Measurements from ENCODE around the gene FKBP2.

Gene FKBP2

GRCh38 chr11:64269540-64270220 lies 28.8 kb downstream of the FKBP2 start:
- H3K4me1 ChIP-seq (ENCODE audit: control insufficient read depth, insufficient read depth, low read length), result peaks cover 4% of the 10 kb centered on the region
- peak overlapping the region; percentile 97 for H3K27ac ChIP-seq (ENCODE audit: insufficient read depth, low read depth, low read length, poor library complexity, severe bottlenecking)
- H3K27me3 ChIP-seq (ENCODE audit: control insufficient read depth, insufficient read depth, low read length, poor library complexity, severe bottlenecking), result no peaks in the 10 kb centered on the region
- WGBS, 2 experiments, result 0% methylated on average over 58 of the region's 58 CpGs
- H3K36me3 ChIP-seq (ENCODE audit: control insufficient read depth, insufficient read depth, low read length), result peaks cover 3% of the 10 kb centered on the region
- H3K4me3 ChIP-seq (ENCODE audit: insufficient read depth, low read depth, low read length), result peak overlapping the region; percentile 95
- no peaks in the 10 kb centered on the region for H3K9me3 ChIP-seq (ENCODE audit: control insufficient read depth, low read length)

DNA sequence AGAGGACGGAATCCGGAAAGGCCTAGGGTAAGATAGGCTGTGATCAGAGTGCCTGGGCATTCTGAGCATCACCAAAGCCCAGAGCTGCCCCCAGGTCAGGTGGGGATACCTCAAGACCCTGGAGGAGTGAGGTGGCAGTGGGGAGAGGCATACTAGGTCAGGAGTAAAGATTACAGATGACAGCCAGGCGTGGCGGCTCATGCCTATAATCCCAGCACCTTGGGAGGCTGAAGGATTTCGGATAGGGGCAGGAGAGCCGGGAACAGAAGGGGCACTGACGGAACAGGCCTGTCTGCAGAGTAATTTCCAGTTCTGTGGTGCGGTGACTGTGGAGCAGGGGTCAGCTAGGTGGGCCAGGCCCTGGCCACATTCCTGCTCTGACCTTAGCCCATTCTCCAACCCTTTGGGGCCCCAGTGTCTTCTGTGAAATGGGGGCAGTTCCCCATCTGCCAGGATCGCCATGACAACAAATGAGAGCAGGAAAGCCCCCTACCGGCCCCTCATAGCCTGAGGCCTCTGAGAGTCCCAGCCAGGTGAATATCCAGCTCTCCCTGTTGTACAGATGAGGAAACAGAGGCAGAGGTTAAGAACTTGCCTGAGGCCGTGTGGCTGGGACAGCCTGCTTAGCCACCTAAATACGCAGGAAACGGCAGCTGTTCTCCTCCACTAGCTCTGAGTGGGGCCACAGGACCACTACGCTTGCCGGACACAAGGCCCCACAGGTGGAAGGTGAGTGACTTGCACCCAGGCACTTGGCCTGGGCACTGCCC lies 34.3 kb downstream of the FKBP2 start:
- H3K36me3 ChIP-seq (ENCODE audit: control insufficient read depth, insufficient read depth, low read length), result peaks cover 6% of the 10 kb centered on the region
- no peak overlapping the region for H3K27ac ChIP-seq (ENCODE audit: insufficient read depth, low read depth, low read length, poor library complexity, severe bottlenecking)
- WGBS, 2 experiments, result 91% methylated on average over 15 of the region's 15 CpGs
- peaks cover 3% of the 10 kb centered on the region for H3K4me1 ChIP-seq (ENCODE audit: control insufficient read depth, insufficient read depth, low read length)
- H3K4me3 ChIP-seq (ENCODE audit: insufficient read depth, low read depth, low read length), result no peak overlapping the region
- no peaks in the 10 kb centered on the region for H3K9me3 ChIP-seq (ENCODE audit: control insufficient read depth, low read length)
- H3K27me3 ChIP-seq (ENCODE audit: control insufficient read depth, insufficient read depth, low read length, poor library complexity, severe bottlenecking), result no peaks in the 10 kb centered on the region

DNA sequence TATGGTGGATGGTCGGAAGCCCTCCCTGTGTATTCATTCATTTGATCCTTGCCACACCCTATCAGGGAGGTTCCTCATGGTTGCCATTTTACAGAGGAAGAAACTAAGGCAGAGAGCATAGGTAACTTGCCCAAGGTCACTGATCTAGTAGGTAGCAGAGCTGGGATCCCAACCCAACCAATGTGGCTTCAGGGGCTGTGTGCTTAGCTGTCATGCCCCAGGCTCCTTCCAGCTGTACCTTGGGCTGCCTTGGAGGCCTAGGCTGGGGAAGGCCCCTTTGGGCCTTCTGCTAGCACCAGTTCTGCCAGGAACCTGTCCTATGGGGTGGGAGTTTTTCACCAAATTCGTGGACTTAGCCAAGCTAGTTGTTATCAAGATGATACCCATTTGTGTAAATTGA lies 34.9 kb downstream of the FKBP2 start:
- Histone ChIP-seq H3K9me3 (ENCODE audit: control insufficient read depth, low read length) (no peaks in the 10 kb centered on the region), H3K4me1 (ENCODE audit: control insufficient read depth, insufficient read depth, low read length) (peaks cover 3% of the 10 kb centered on the region), H3K27me3 (ENCODE audit: control insufficient read depth, insufficient read depth, low read length, poor library complexity, severe bottlenecking) (no peaks in the 10 kb centered on the region), H3K27ac (ENCODE audit: insufficient read depth, low read depth, low read length, poor library complexity, severe bottlenecking) (no peak overlapping the region), H3K36me3 (ENCODE audit: control insufficient read depth, insufficient read depth, low read length) (peaks cover 6% of the 10 kb centered on the region), H3K4me3 (ENCODE audit: insufficient read depth, low read depth, low read length) (no peak overlapping the region)
- 89 to 97% methylated on average over 1 of the region's 2 CpGs for WGBS, 2 experiments

DNA sequence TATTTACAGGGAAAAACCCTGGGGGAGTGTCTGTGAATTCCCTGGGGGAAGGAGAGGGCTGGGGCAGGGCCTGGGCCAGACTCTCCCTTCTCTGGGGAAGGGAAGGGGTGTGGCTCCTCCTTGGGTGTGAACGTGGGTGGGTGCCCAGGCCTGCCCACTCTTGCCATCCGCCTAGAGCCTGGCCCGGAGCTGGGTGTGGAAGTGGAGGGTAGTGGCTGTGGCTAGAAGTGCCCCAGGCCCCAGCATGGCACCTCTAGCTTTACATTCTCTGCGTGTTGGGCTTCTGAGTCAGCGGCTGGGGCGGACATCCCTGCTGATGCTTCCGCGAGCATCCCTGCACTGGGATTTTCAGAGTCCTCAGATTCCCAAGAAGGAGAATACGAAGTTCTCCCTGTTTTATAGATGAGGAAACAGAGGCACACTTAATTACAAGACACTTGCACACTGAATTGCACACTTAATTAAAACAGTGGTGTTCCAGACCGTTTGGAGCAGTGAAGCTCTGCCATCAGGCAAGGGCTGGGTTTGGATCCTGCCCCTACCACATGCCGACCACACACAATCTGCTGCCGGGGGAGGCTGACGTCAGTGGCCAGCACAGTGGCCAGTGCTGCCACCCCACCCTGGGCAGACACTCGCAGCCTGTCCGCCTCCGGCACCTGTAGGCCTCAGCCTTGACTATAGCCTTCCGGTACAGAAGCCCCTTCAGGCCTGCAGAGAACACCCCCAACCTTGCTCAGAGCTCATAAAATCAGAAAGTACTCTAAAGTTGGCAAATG lies 35.9 kb downstream of the FKBP2 start:
- H3K27me3 ChIP-seq (ENCODE audit: control insufficient read depth, insufficient read depth, low read length, poor library complexity, severe bottlenecking), result no peaks in the 10 kb centered on the region
- WGBS, 2 experiments, result 95 to 96% methylated on average over 17 of the region's 17 CpGs
- H3K27ac ChIP-seq (ENCODE audit: insufficient read depth, low read depth, low read length, poor library complexity, severe bottlenecking), result no peak overlapping the region

DNA sequence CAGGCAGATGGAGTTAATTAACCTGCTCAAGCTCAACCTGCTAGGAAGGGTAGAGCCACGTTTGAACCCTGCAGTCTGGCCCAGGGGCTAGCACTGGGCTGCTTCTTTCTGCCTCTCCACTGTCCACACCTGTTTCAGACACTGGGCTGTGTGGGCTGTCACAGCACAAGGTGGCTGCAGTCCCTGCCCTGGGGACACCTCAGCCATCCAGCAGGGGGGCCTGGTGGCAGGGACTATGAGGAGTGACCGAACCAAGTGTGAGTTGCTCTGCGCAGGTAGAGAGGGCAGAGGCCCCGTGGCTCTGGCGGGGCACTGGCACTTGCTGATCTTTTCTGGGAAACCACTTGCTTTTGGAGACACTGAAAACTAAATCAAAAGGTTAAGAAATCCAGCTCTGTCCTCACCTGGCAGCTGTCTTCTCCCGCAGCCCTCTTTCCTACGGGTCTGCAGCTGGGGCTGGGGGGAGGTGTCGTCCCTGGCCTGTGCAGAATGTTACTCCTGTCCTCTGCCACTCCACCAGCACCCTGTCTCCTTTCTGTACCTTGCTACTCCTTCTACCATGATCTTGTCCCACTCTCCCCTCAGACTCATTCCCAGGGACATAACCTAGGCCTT lies 37.8 kb downstream of the FKBP2 start:
- H3K4me3 ChIP-seq (ENCODE audit: insufficient read depth, low read depth, low read length), result no peak overlapping the region
- H3K27me3 ChIP-seq (ENCODE audit: control insufficient read depth, insufficient read depth, low read length, poor library complexity, severe bottlenecking), result no peaks in the 10 kb centered on the region
- H3K4me1 ChIP-seq (ENCODE audit: control insufficient read depth, insufficient read depth, low read length), result peaks cover 3% of the 10 kb centered on the region
- peaks cover 6% of the 10 kb centered on the region for H3K36me3 ChIP-seq (ENCODE audit: control insufficient read depth, insufficient read depth, low read length)
- WGBS, 2 experiments, result 84 to 86% methylated on average over 8 of the region's 8 CpGs
- H3K27ac ChIP-seq (ENCODE audit: insufficient read depth, low read depth, low read length, poor library complexity, severe bottlenecking), result no peak overlapping the region
- no peaks in the 10 kb centered on the region for H3K9me3 ChIP-seq (ENCODE audit: control insufficient read depth, low read length)

More for the DNA sequence above, 35.9 kb downstream of the FKBP2 start:
- Histone ChIP-seq H3K9me3 (ENCODE audit: control insufficient read depth, low read length) (no peaks in the 10 kb centered on the region), H3K36me3 (ENCODE audit: control insufficient read depth, insufficient read depth, low read length) (peaks cover 6% of the 10 kb centered on the region), H3K4me3 (ENCODE audit: insufficient read depth, low read depth, low read length) (no peak overlapping the region), H3K4me1 (ENCODE audit: control insufficient read depth, insufficient read depth, low read length) (peaks cover 3% of the 10 kb centered on the region)

DNA sequence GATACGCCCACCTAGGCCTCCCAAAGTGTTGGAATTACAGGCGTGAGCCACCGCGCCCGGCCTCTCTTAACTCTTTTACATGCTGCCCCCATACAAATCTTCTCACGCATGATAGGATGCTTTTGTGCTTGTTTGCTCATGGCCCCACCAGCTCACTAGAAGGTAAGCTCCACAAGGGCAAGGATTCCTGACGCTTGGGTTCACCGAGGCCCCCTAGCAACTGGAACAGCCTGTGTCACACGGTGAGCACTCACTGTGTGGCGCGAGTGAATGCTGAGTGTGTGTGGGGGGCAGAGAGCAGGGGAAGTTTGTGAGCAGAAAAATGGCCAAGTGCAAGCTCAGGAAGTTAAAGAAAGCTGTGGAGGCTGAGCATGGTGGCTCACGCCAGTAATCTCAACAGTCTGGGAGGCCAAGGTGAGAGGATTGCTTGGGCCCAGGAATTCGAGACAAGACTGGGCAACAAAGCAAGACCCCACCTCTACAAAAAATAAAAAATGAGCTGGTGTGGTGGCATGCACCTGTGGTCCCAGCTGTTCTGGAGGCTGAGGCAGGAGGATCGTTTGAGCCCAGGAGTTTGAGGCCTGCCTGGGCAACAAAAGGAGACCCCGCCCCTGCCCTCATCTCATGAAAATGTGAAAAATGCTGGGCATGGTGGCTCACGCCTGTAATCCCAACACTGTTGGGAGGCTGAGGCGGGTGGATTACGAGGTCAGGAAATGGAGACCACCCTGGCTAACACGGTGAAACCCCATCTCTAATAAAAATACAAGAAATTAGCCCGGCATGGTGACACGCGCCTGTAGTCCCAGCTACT lies 41.3 kb downstream of the FKBP2 start:
- Histone ChIP-seq H3K36me3 (ENCODE audit: control insufficient read depth, insufficient read depth, low read length) (no peaks in the 10 kb centered on the region), H3K27ac (ENCODE audit: insufficient read depth, low read depth, low read length, poor library complexity, severe bottlenecking) (no peak overlapping the region), H3K4me3 (ENCODE audit: insufficient read depth, low read depth, low read length) (no peak overlapping the region), H3K9me3 (ENCODE audit: control insufficient read depth, low read length) (no peaks in the 10 kb centered on the region), H3K27me3 (ENCODE audit: control insufficient read depth, insufficient read depth, low read length, poor library complexity, severe bottlenecking) (no peaks in the 10 kb centered on the region), H3K4me1 (ENCODE audit: control insufficient read depth, insufficient read depth, low read length) (peaks cover 4% of the 10 kb centered on the region)
- 95% methylated on average over 22 of the region's 22 CpGs for WGBS, 2 experiments

DNA sequence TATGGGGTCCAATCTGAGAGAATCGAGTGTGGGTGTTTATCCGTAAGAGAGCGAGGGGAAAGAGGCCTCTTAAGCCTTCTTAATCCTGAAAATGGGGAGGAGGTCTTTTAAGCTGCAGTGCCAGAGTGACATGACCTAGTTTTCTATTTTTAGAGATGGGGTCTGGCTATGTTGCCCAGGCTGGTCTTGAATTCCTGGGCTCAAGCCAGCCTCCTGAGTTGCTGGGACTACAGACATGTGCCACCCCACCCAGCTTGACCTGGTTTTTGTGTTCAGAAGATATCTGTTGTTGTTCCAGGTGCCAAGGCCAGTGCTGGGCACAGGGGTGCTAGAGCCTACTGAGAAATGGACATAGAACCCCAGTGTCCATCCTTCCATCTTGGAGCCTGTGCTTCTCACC lies 42.2 kb downstream of the FKBP2 start:
- WGBS, 2 experiments, result 85 to 90% methylated on average over 3 of the region's 3 CpGs
- Histone ChIP-seq H3K36me3 (ENCODE audit: control insufficient read depth, insufficient read depth, low read length) (no peaks in the 10 kb centered on the region), H3K4me1 (ENCODE audit: control insufficient read depth, insufficient read depth, low read length) (peaks cover 4% of the 10 kb centered on the region), H3K9me3 (ENCODE audit: control insufficient read depth, low read length) (no peaks in the 10 kb centered on the region), H3K4me3 (ENCODE audit: insufficient read depth, low read depth, low read length) (no peak overlapping the region), H3K27me3 (ENCODE audit: control insufficient read depth, insufficient read depth, low read length, poor library complexity, severe bottlenecking) (no peaks in the 10 kb centered on the region), H3K27ac (ENCODE audit: insufficient read depth, low read depth, low read length, poor library complexity, severe bottlenecking) (no peak overlapping the region)

DNA sequence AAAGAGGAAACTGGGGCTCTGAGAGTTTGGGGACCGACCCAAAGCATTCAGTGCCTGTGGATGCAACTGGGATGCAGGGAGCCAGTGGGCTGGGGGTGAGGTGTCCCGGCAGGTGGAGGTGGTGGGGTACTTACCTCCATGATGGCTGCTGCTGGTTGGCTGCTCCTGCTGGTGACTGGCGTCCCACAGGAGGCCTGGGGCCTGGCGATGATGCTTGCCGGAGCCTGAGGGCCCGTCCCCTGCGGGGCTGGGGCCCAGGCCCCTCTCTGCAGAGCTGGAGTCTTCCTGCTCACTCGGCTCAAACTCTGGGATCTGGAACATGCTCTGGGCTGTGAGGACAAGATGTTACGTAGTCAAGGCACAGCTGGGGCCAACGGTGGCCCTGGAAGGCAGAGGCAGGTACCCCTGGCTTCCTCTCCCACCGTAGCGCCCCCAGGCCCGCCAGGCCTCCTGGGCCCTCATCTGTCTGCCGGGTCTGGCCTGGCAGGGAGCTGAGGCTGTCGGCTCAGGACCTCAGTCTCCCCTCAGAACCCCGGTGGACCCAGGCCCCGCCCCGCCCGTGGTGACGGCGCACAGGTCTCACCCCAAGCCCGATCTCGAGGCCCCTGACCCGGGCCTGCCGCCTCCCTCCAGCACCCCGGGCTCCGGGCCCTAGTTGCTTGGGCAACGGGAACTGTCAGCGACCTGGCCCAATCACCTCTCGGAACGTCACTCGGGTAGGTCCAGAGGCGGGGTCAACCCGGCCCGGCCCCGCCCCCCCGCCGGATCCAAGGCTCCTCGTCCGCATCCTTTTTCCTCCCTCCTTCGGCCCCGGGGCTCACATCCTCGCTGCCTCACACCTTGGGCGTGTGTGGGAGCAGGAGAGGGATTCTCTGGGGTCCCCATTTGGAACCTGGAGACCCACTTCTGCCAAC lies 43.4 kb downstream of the FKBP2 start, which contains the start of gene BAD:
TSS of gene BAD (minus strand) at position 618 of the 914 bp plus-strand sequence. CDS start at position 321, 297 bp downstream.
- Histone ChIP-seq H3K27ac (ENCODE audit: insufficient read depth, low read depth, low read length, poor library complexity, severe bottlenecking) (peak within 1 kb of the TSS; percentile 80), H3K9me3 (ENCODE audit: control insufficient read depth, low read length) (no peaks in the 10 kb centered on the region), H3K4me3 (ENCODE audit: insufficient read depth, low read depth, low read length) (peak within 1 kb of the TSS; percentile 86), H3K27me3 (ENCODE audit: control insufficient read depth, insufficient read depth, low read length, poor library complexity, severe bottlenecking) (peaks cover 4% of the 10 kb centered on the region), H3K4me1 (ENCODE audit: control insufficient read depth, insufficient read depth, low read length) (peaks cover 4% of the 10 kb centered on the region), H3K36me3 (ENCODE audit: control insufficient read depth, insufficient read depth, low read length) (no peaks in the 10 kb centered on the region)
- 11 to 12% methylated on average over 44 of the region's 44 CpGs for WGBS, 2 experiments
